ENCODE results near the gene PDE6A. TPM values are rescaled to one million over a fixed set of nuclear protein-coding genes. Genes with fewer than 3 reads are reported as not detected.

Gene PDE6A
- total and polyA plus RNA-seq, 2 donors (not counting 3 experiments of a cell fraction or from before 2014, with no cell fraction given) = not detected

DNA sequence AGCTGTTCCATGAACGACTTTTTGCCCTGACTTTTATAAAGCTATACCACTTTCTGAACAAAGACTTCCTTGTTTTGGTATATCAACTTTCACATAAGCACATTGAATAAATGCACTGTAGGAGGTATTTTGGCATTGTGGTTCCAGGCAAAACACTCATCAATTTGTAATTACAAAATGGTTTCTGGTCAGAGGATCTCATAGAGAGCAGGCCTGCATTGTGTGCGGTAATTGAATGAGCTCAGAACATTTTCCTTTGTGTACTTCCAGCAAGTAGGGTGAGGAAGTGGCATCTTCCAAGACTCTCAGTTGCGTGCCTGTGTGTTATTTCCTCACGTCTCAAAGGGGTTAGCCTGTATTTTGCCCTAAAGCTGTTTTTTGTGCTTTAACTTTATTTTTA is 89.2 kb downstream of the PDE6A start:
- DNase-seq (ENCODE audit: low read depth, low spot score) (no peak), FAIRE-seq (no peak)
- no peak overlapping the region for H3K27ac ChIP-seq (ENCODE audit: insufficient read depth, low read depth, low read length)
- no peaks in the 10 kb centered on the region for H3K9me3 ChIP-seq (replicated peaks; ENCODE audit: control insufficient read depth, insufficient read depth, low read length)
- dilution Hi-C loops (cut with MboI; ENCODE audit: extremely low pct_ligation_motif_present, low sequenced_read_pairs) (no loop called here), intact Hi-C loops (cut with micrococcal nuclease) (no loop called here)
- H3K36me3 ChIP-seq (ENCODE audit: control insufficient read depth in 2 of 2, extremely low read depth in 1 of 2, insufficient read depth in 2 of 2, low read length in 2 of 2) = no peaks in the 10 kb centered on the region
- H3K4me1 ChIP-seq (ENCODE audit: control insufficient read depth, extremely low read depth, insufficient read depth, low read length) = peaks cover 12% of the 10 kb centered on the region
- no peak overlapping the region for H3K9ac ChIP-seq (replicated peaks; ENCODE audit: extremely low read depth, insufficient read depth, low read length)
- no peaks in the 10 kb centered on the region for H4K20me1 ChIP-seq (replicated peaks; ENCODE audit: control insufficient read depth, extremely low read depth, insufficient read depth, low read length)
- ChIA-PET CTCF (interaction anchor here (1.2 to 16.3 kb wide), 6 partner anchors 8 to 219 kb away, joined by 3 to 295 read pairs (median 11); partner anchors contain the start of gene SLC26A2), POLR2A (no interaction called here)
- H3K4me2 ChIP-seq (ENCODE audit: insufficient read depth, low read length) = no peak overlapping the region
- no peak for TF ChIP-seq GATA2 (IDR thresholded peaks at IDR 0.05; ENCODE audit: insufficient read depth, insufficient read length, low read depth, low read length)
- TF ChIP-seq JUN (IDR thresholded peaks at IDR 0.05; ENCODE audit: borderline replicate concordance, insufficient read depth, insufficient read length, low read depth) = no peak
- TF ChIP-seq EZH2 (IDR thresholded peaks at IDR 0.05; ENCODE audit: borderline replicate concordance, low read depth, low read length, severe bottlenecking) = no peak
- TF ChIP-seq POLR2AphosphoS5 (IDR thresholded peaks at IDR 0.05; ENCODE audit: insufficient read depth, low read depth, low read length) = no peak
- TF ChIP-seq FOS (IDR thresholded peaks at IDR 0.05; ENCODE audit: borderline replicate concordance, insufficient read depth, low read length) = no peak
- TF ChIP-seq MYC (IDR thresholded peaks at IDR 0.05; ENCODE audit: low read depth, low read length) = no peak
- TF ChIP-seq, protein P1, sequence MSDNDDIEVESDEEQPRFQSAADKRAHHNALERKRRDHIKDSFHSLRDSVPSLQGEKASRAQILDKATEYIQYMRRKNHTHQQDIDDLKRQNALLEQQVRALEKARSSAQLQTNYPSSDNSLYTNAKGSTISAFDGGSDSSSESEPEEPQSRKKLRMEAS (IDR thresholded peaks at IDR 0.05; ENCODE audit: insufficient read depth, insufficient read length) = no peak
- no peak for TF ChIP-seq POLR2A (IDR thresholded peaks at IDR 0.05; ENCODE audit: low read depth, low read length)
- TF ChIP-seq, protein P2, sequence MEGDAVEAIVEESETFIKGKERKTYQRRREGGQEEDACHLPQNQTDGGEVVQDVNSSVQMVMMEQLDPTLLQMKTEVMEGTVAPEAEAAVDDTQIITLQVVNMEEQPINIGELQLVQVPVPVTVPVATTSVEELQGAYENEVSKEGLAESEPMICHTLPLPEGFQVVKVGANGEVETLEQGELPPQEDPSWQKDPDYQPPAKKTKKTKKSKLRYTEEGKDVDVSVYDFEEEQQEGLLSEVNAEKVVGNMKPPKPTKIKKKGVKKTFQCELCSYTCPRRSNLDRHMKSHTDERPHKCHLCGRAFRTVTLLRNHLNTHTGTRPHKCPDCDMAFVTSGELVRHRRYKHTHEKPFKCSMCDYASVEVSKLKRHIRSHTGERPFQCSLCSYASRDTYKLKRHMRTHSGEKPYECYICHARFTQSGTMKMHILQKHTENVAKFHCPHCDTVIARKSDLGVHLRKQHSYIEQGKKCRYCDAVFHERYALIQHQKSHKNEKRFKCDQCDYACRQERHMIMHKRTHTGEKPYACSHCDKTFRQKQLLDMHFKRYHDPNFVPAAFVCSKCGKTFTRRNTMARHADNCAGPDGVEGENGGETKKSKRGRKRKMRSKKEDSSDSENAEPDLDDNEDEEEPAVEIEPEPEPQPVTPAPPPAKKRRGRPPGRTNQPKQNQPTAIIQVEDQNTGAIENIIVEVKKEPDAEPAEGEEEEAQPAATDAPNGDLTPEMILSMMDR (IDR thresholded peaks at IDR 0.05; ENCODE audit: extremely low read depth in 1 of 2, insufficient read depth in 1 of 2, low read depth in 1 of 2, low read length in 2 of 2) = no peak
- no peaks in the 10 kb centered on the region for H3K9me1 ChIP-seq (replicated peaks; ENCODE audit: control insufficient read depth, extremely low read depth, insufficient read depth, low read length)
- H3K4me3 ChIP-seq (replicated peaks in 1 of 3; ENCODE audit: insufficient read depth in 1 of 3, low read depth in 1 of 3, low read length in 3 of 3) = no peak overlapping the region
- no TSS peak for BruUV-seq (replicated peaks)
- no peaks in the 10 kb centered on the region for H3K27me3 ChIP-seq (ENCODE audit: control insufficient read depth in 2 of 2, insufficient read depth in 2 of 2, low read length in 2 of 2)
- H2AFZ ChIP-seq (ENCODE audit: low read depth, low read length) = no peak overlapping the region
- no peaks in the 10 kb centered on the region for H3K79me2 ChIP-seq (ENCODE audit: control insufficient read depth, insufficient read depth, low read length)
